GM12874 (cell line): Measurements from ENCODE around the gene RAPGEFL1.

Source experiments
- TF ChIP-seq, protein P1 (sequence below): IDR thresholded peaks from 2 replicates; pipeline ENCODE4 v1.5.1; 2011; ENCODE audit warnings: low read depth, mild to moderate bottlenecking, control low read depth, low read length, moderate library complexity; ENCODE audit not compliant: insufficient read depth

RAPGEFL1 gene

GRCh38 chr17:40182606-40183005 lies 5.3 kb downstream of the RAPGEFL1 start:
- TF ChIP-seq, protein P1, sequence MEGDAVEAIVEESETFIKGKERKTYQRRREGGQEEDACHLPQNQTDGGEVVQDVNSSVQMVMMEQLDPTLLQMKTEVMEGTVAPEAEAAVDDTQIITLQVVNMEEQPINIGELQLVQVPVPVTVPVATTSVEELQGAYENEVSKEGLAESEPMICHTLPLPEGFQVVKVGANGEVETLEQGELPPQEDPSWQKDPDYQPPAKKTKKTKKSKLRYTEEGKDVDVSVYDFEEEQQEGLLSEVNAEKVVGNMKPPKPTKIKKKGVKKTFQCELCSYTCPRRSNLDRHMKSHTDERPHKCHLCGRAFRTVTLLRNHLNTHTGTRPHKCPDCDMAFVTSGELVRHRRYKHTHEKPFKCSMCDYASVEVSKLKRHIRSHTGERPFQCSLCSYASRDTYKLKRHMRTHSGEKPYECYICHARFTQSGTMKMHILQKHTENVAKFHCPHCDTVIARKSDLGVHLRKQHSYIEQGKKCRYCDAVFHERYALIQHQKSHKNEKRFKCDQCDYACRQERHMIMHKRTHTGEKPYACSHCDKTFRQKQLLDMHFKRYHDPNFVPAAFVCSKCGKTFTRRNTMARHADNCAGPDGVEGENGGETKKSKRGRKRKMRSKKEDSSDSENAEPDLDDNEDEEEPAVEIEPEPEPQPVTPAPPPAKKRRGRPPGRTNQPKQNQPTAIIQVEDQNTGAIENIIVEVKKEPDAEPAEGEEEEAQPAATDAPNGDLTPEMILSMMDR: no peak

- TF ChIP-seq, protein P1: no peak
Measured at GRCh38 chr17:40187238-40187637, 10.0 kb downstream of the RAPGEFL1 start.

GRCh38 chr17:40188694-40189093 lies 11.4 kb downstream of the RAPGEFL1 start:
- TF ChIP-seq, protein P1: no peak

- TF ChIP-seq, protein P1: peak; percentile 69
Measured at GRCh38 chr17:40190197-40191021, 13.1 kb downstream of the RAPGEFL1 start.

- TF ChIP-seq, protein P1: peak; percentile 89
Measured at GRCh38 chr17:40191237-40192208, 14.3 kb downstream of the RAPGEFL1 start.

DNA sequence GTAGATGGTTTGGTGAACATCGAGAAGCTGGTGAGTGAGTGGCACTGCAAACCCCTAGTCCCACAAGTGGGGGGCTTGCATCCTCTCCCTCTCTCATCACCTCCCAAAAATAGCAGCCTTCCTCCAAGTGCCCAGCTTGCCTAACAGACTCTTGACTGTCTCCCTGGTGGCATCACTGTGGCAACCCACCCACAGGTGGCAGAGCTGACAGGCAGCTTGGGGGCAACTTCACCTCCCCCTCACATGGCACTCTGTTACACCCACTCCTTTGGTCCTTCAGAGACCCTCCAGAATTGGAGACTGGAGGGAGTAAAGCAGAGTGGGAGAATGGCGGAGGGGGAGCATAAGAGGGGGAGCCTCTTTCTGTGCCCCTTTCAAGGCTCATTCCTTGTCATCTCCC lies 15.7 kb downstream of the RAPGEFL1 start:
- TF ChIP-seq, protein P1: no peak

- TF ChIP-seq, protein P1: no peak
Measured at GRCh38 chr17:40194821-40195220, 17.6 kb downstream of the RAPGEFL1 start.
